ENCODE measurements around the gene ZNF8.
"Not testable (repeated sequence)": the region's sequence is repeated elsewhere in the genome, so short reads cannot be mapped to it uniquely, and the experiment has no call there.

ZNF8 gene

GRCh38 chr19:58294743-58295374 lies 16.1 kb downstream of the ZNF8 start:
- no peak for DNase-seq (ENCODE audit: low read depth in 2 of 2, low spot score in 1 of 2)

GRCh38 chr19:58296104-58296503 lies 17.3 kb downstream of the ZNF8 start:
- no peak for DNase-seq (ENCODE audit: low read depth in 2 of 2, low spot score in 1 of 2)

DNA sequence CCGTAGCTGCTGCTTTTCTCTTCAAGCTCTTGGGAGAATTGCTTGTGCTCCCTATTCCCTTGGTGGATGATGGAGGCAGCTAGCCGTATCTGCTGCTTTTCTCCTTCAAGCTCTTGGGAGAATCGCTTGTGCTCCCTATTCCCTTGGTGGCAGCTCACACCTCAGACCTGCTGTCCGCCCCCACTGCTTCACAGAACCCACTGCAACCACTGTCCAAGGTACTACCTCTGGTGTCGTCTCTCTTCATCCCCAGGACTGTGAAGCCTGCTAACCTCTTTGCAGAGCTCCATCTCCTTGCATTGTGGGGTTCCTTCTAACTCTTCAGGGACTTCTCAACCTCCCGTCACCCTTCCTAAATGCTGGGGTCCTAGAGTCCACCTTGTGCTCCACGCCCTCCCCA lies 21.9 kb downstream of the ZNF8 start:
- no peak for DNase-seq (ENCODE audit: low read depth in 2 of 2, low spot score in 1 of 2)

GRCh38 chr19:58304255-58304654 lies 25.5 kb downstream of the ZNF8 start:
- DNase-seq (ENCODE audit: low read depth in 2 of 2, low spot score in 1 of 2) = no peak

GRCh38 chr19:58304748-58305064 lies 26.0 kb downstream of the ZNF8 start:
- DNase-seq (ENCODE audit: low read depth in 2 of 2, low spot score in 1 of 2) = no peak

- DNase-seq (ENCODE audit: low read depth in 2 of 2, low spot score in 1 of 2) = peak; percentile 85 to 89
These were observed 26.5 kb downstream of the ZNF8 start, which contains the start of gene ERVK3-1 for GRCh38 chr19:58305065-58305931. Gene ERVK3-1, plus strand, starts transcription at chr19:58305377. Its CDS starts 6,792 bp downstream, at chr19:58312169.

DNA sequence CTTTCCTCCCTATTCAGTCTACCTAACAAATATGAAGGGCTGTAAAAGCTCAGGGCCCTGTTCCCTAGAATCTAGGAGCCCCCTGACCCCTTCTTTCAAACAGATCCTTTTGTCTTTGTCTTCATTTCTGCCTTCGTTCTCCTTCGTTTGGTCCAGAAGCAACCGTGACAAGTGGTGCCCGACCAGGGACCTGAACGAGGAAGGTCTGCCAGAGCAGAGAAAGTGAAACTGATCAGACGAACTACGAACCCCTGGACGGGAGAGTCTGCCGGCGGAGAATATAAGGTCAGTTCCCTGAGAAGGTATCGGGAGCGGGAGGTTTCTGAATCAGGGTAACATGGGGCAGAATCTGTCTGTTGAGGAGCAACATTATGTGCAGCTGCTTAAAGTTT lies 27.2 kb downstream of the ZNF8 start:
- no peak for DNase-seq (ENCODE audit: low read depth in 2 of 2, low spot score in 1 of 2)

- no peak for DNase-seq (ENCODE audit: low read depth in 2 of 2, low spot score in 1 of 2)
These were observed 29.0 kb downstream of the ZNF8 start for GRCh38 chr19:58307736-58308135.

DNA sequence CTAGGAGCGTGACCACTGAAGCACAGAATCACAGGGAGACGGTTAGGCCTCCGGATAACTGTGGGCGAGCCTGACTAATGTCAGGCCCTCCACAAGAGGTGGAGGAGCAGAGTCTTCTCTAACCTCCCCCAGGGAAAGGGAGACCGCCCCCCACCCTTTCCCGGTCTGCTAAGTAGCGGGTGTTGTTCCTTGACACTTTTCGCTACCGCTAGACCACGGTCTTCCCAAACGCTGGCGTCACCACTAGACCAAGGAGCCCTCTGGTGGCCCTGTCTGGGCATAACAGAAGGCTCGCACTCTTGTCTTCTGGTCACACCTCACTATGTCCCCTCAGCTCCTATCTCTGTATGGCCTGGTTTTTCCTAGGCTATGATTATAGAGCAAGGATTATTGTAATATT lies 31.9 kb downstream of the ZNF8 start:
- DNase-seq (ENCODE audit: low read depth in 2 of 2, low spot score in 1 of 2) = not testable (repeated sequence)

- DNase-seq (ENCODE audit: low read depth in 2 of 2, low spot score in 1 of 2) = no peak
These were observed 32.6 kb downstream of the ZNF8 start for GRCh38 chr19:58311345-58311865.

- no peak for DNase-seq (ENCODE audit: low read depth in 2 of 2, low spot score in 1 of 2)
These were observed 36.8 kb downstream of the ZNF8 start for GRCh38 chr19:58315580-58315979.

GRCh38 chr19:58317476-58318072 lies 38.8 kb downstream of the ZNF8 start:
- no peak for DNase-seq (ENCODE audit: low read depth in 2 of 2, low spot score in 1 of 2)

GRCh38 chr19:58318297-58318696 lies 39.5 kb downstream of the ZNF8 start:
- DNase-seq (ENCODE audit: low read depth in 2 of 2, low spot score in 1 of 2) = no peak

DNA sequence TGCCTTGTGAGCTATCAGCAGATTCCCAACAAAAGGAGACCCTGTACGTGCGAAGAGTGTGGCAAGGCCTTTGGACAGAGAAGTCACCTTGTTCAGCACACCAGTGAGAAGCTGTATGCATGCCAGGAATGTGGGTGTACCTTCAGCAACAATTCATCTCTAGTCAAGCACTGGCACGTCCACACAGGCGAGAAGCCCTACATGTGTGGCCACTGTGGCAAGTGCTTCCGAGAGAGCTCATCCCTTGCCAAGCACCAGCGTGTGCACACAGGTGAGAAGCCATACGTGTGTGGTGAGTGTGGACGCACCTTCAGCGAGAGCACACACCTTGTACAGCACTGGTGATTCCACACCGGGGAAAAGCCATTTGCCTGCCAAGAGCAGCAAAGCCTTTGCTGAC lies 40.5 kb downstream of the ZNF8 start:
- no peak for DNase-seq (ENCODE audit: low read depth in 2 of 2, low spot score in 1 of 2)

- no peak for DNase-seq (ENCODE audit: low read depth in 2 of 2, low spot score in 1 of 2)
These were observed 46.7 kb downstream of the ZNF8 start for GRCh38 chr19:58325311-58326022.

DNA sequence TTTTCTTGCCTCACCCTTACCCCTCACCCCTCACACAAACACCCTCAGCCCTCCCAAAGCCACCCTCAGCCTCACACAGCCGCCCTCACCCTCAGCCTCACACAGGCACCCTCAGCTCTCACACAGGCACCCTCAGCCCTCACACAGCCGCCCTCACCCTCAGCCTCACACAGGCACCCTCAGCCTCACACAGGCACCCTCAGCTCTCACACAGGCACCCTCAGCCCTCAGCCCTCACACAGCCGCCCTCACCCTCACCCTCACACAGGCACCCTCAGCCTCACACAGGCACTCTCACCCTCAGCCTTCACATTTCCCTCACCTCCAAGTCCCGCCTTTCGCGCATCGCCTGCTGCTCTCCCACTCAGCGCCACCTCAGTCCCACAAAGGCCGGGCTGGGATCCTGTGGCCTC lies 47.8 kb downstream of the ZNF8 start:
- DNase-seq (ENCODE audit: low read depth in 2 of 2, low spot score in 1 of 2) = no peak

DNA sequence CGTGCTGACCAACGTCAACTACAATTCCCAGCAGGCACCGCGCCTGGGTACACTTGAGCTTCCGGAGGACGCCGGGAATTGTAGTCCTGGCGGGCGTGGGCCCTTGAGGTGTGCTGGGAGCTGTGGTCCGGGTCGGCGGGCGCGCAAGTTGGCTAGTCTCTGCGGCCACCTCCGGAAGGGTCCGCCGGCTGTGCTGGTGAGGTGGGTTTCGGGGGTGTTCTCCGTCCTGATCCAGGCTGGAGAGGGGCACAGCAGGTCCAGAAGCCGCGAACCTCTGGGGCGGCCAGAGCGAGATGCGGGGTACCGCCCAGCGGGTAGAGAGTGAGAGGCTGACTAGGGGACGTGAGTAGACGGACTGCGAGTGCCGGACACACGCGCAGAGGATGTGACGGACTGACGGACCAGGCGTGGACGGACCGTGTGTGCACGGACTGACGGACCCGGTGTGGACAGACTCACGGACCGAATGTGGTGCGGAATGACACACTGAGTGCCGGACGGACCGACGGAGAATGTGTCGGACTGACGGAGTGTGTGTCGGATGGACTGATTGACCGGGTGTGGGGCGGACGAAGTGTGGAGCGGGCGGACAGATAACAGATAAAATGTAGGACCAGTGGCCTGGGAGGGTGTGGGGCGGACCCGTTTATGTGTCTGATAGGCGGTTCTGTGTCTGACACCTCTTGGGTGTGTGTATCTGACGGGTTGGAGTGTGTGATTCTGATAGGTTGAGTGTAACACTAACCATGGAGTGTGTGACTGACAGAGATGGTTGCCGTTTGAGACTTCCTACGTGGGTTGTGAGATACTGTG lies 48.4 kb downstream of the ZNF8 start, which contains the start of gene ZSCAN22:
TSS of gene ZSCAN22 (plus strand) at position 81 of the 813 bp plus-strand sequence. CDS start 7,809 bp downstream, outside the sequence.
- DNase-seq (ENCODE audit: low read depth in 2 of 2, low spot score in 1 of 2) = peak; percentile 72 to 75

DNA sequence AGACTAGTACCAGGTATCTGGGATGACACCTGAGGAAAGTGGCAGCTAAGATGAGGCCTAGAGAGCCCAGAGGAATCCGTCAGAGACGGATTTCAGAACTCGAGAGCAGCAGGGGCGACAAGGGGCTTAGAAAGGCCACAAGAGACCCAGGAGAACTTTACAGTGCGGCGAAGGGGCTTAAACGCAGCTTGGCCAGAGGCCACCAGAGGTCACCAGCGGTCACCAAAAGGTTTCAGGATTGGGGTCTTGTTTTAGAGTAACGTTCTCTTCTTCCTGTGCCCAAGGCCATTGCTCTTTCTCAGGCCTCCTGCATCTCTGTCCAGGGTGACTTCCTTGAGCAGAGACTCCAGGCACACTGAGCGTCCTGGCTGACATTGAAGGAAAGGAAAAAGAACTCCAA lies 50.2 kb downstream of the ZNF8 start:
- no peak for DNase-seq (ENCODE audit: low read depth in 2 of 2, low spot score in 1 of 2)

GRCh38 chr19:58330458-58330857 lies 51.7 kb downstream of the ZNF8 start:
- no peak for DNase-seq (ENCODE audit: low read depth in 2 of 2, low spot score in 1 of 2)

GRCh38 chr19:58332697-58333096 lies 53.9 kb downstream of the ZNF8 start:
- no peak for DNase-seq (ENCODE audit: low read depth in 2 of 2, low spot score in 1 of 2)
